ENCODE results near the gene HSPB1. TPM values are rescaled to one million over a fixed set of nuclear protein-coding genes. Genes with fewer than 3 reads are reported as not detected.
A peak's percentile ranks its signal among the peaks of the same experiment; 100 is the strongest.

The HSPB1 gene
- total and polyA plus RNA-seq, 2 of the 13 experiments (the other 11 are each of a cell fraction or from before 2014, with no cell fraction given) = 21.0 to 38.6 TPM

DNA sequence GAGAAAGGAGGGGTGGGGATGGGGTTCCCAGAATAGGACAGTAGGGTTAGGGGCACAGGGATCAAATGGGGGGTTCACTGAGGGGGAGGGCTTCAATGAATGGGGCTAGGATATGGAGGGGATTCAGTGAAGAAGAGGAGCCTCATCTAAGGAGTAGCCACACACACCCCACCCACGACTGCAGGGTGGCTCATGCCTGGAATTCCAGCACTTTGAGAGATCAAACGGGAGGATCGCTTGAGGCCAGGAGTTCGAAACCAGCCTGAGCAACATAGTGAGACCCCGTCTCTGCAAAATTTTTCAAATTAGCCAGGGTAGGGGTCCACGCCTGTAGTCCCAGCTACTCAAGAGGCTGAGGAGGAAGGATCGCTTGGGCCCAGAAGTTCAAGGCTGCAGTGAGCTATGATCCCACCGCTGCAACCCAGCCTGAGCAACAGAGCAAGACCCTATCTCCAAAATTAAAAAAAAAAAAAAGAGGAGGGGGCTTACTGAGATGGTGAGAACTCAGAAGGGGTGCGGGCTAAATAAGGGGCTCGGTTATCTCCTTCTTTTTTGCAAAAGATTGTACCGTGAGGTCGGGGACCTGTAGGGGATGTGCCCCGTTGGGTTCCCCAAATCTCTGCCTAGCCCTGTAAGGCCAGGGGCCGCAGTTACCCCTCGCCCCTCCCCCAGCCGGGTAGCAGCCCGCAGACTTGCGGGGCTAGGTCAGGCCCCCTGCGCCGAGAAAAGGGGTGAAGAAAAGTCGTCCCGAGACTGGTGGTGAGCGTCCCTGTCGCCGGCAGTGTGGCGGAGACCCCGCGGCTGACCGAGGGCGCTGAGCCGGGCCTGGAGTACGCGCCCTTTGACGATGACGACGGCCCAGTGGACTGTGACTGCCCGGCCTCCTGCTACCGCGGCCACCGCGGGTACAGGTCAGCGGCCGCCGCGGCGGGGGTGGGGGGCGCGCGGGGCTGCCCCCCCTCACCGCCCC lies 43.1 kb upstream of the HSPB1 start (continued):
- TF ChIP-seq AGO2 (optimal IDR thresholded peaks at IDR 0.05; ENCODE audit: low read depth, low read length) = peak; percentile 49
- no peak for TF ChIP-seq SOX13 (IDR thresholded peaks at IDR 0.05)
- no peak for TF ChIP-seq SOX13 (CRISPR knock-in tag; conservative IDR thresholded peaks at IDR 0.05 in 1 of 2, IDR thresholded peaks at IDR 0.05 in 1 of 2)
- no peak for TF ChIP-seq ZNF768 (CRISPR knock-in tag; IDR thresholded peaks at IDR 0.05)
- TF ChIP-seq MIER3 (CRISPR knock-in tag; IDR thresholded peaks at IDR 0.05; ENCODE audit: borderline replicate concordance) = no peak
- TF ChIP-seq MED8 (CRISPR knock-in tag; IDR thresholded peaks at IDR 0.05; ENCODE audit: insufficient replicate concordance) = no peak
- no peak for TF ChIP-seq ZNF792 (CRISPR knock-in tag; IDR thresholded peaks at IDR 0.05)
- TF ChIP-seq NFE2L2 (IDR thresholded peaks at IDR 0.05; ENCODE audit: low read length) = no peak
- 0 out of 2 replicates have a peak, but pooled peaks have one; percentile 28 for TF ChIP-seq SP4 (CRISPR knock-in tag; IDR thresholded peaks at IDR 0.05)
- TF ChIP-seq TCF7L2 (IDR thresholded peaks at IDR 0.05; ENCODE audit: low read depth, low read length) = no peak
- TF ChIP-seq ZBTB34 (CRISPR knock-in tag; IDR thresholded peaks at IDR 0.05) = no peak
- TF ChIP-seq, protein P1, sequence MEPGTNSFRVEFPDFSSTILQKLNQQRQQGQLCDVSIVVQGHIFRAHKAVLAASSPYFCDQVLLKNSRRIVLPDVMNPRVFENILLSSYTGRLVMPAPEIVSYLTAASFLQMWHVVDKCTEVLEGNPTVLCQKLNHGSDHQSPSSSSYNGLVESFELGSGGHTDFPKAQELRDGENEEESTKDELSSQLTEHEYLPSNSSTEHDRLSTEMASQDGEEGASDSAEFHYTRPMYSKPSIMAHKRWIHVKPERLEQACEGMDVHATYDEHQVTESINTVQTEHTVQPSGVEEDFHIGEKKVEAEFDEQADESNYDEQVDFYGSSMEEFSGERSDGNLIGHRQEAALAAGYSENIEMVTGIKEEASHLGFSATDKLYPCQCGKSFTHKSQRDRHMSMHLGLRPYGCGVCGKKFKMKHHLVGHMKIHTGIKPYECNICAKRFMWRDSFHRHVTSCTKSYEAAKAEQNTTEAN (CRISPR knock-in tag; conservative IDR thresholded peaks at IDR 0.05) = no peak
- TF ChIP-seq ZNF839 (CRISPR knock-in tag; IDR thresholded peaks at IDR 0.05; ENCODE audit: borderline replicate concordance) = no peak
- TF ChIP-seq, protein P2, sequence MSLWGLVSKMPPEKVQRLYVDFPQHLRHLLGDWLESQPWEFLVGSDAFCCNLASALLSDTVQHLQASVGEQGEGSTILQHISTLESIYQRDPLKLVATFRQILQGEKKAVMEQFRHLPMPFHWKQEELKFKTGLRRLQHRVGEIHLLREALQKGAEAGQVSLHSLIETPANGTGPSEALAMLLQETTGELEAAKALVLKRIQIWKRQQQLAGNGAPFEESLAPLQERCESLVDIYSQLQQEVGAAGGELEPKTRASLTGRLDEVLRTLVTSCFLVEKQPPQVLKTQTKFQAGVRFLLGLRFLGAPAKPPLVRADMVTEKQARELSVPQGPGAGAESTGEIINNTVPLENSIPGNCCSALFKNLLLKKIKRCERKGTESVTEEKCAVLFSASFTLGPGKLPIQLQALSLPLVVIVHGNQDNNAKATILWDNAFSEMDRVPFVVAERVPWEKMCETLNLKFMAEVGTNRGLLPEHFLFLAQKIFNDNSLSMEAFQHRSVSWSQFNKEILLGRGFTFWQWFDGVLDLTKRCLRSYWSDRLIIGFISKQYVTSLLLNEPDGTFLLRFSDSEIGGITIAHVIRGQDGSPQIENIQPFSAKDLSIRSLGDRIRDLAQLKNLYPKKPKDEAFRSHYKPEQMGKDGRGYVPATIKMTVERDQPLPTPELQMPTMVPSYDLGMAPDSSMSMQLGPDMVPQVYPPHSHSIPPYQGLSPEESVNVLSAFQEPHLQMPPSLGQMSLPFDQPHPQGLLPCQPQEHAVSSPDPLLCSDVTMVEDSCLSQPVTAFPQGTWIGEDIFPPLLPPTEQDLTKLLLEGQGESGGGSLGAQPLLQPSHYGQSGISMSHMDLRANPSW (CRISPR knock-in tag; IDR thresholded peaks at IDR 0.05; ENCODE audit: borderline replicate concordance) = no peak
- no peak for TF ChIP-seq SMC3 (IDR thresholded peaks at IDR 0.05; ENCODE audit: low read length)
- TF ChIP-seq ZBTB7A (CRISPR knock-in tag; IDR thresholded peaks at IDR 0.05) = 0 out of 2 replicates have a peak, but pooled peaks have one; percentile 26
- no peak for TF ChIP-seq ESRRA (CRISPR knock-in tag; IDR thresholded peaks at IDR 0.05; ENCODE audit: low read depth)
- TF ChIP-seq ZNF670 (CRISPR knock-in tag; IDR thresholded peaks at IDR 0.05; ENCODE audit: borderline replicate concordance) = no peak
- TF ChIP-seq ZNF883 (CRISPR knock-in tag; IDR thresholded peaks at IDR 0.05; ENCODE audit: not compliant biosample characterization) = peak; percentile 53
- TF ChIP-seq FOXM1 (CRISPR knock-in tag; IDR thresholded peaks at IDR 0.05) = no peak
- TF ChIP-seq ZNF281 (CRISPR knock-in tag; IDR thresholded peaks at IDR 0.05; ENCODE audit: borderline replicate concordance) = peak; percentile 39; the same call in 1 of the 2 replicates

All from HepG2 (cell line).